ENCODE measurements around the gene RAP1A. TPM values are rescaled to one million over a fixed set of nuclear protein-coding genes. Genes with fewer than 3 reads are reported as not detected.

Gene RAP1A
- total RNA-seq, 1 experiment from 2014 or later, result 25.4 TPM

GRCh38 chr1:111591937-111592336 is 27.7 kb upstream of the RAP1A start:
- CTCF ChIA-PET, result interaction anchor here (1.6 kb wide), 1 partner anchor 20 kb away, joined by 7 read pairs; no protein-coding TSS in a partner anchor
- H3K27me3 Mint-ChIP-seq (ENCODE audit: low read depth), result no peaks in the 10 kb centered on the region
- H3K4me3 Mint-ChIP-seq, result no peak overlapping the region
- no peak overlapping the region for H3K27ac Mint-ChIP-seq
- ATAC-seq (no peak), DNase-seq (ENCODE audit: low spot score) (no peak)
- POLR2A ChIA-PET, result interaction anchor here (1.5 kb wide), 1 partner anchor 27 kb away, joined by 5 read pairs; no protein-coding TSS in a partner anchor
- H3K9me3 Mint-ChIP-seq, result no peaks in the 10 kb centered on the region
- TF ChIP-seq IRF2 (CRISPR knock-in tag; IDR thresholded peaks at IDR 0.05; ENCODE audit: borderline replicate concordance, low read depth) (no peak), NR1H2 (CRISPR knock-in tag; IDR thresholded peaks at IDR 0.05) (no peak), NFYB (CRISPR knock-in tag; conservative IDR thresholded peaks at IDR 0.05; ENCODE audit: low read depth) (no peak), SP1 (CRISPR knock-in tag; conservative IDR thresholded peaks at IDR 0.05) (no peak), ZSCAN18 (CRISPR knock-in tag; IDR thresholded peaks at IDR 0.05) (no peak), ARID4B (CRISPR knock-in tag; IDR thresholded peaks at IDR 0.05; ENCODE audit: borderline replicate concordance) (no peak), ZNF219 (CRISPR knock-in tag; IDR thresholded peaks at IDR 0.05; ENCODE audit: borderline replicate concordance) (no peak), MXD4 (CRISPR knock-in tag; IDR thresholded peaks at IDR 0.05; ENCODE audit: borderline replicate concordance) (no peak), ZNF671 (CRISPR knock-in tag; IDR thresholded peaks at IDR 0.05) (no peak), OVOL2 (CRISPR knock-in tag; IDR thresholded peaks at IDR 0.05; ENCODE audit: borderline replicate concordance) (no peak), CBFB (CRISPR knock-in tag; IDR thresholded peaks at IDR 0.05; ENCODE audit: low read depth) (no peak), NR3C1 (CRISPR knock-in tag; conservative IDR thresholded peaks at IDR 0.05; ENCODE audit: low read depth) (no peak)
- peaks cover 14% of the 10 kb centered on the region for H3K4me1 Mint-ChIP-seq
- H3K36me3 Mint-ChIP-seq, result no peaks in the 10 kb centered on the region

- ChIA-PET CTCF (interaction anchor here (0.8 to 1.6 kb wide), 7 partner anchors 8 to 147 kb away, joined by 3 to 8 read pairs (median 3); no protein-coding TSS in a partner anchor), POLR2A (interaction anchor here (0.7 to 1.5 kb wide), 2 partner anchors 7 to 26 kb away, joined by 5 to 12 read pairs; no protein-coding TSS in a partner anchor)
- no peaks in the 10 kb centered on the region for H3K27me3 Mint-ChIP-seq (ENCODE audit: low read depth)
- H3K9me3 Mint-ChIP-seq, result no peaks in the 10 kb centered on the region
- H3K4me1 Mint-ChIP-seq, result peaks cover 14% of the 10 kb centered on the region
- H3K27ac Mint-ChIP-seq, result no peak overlapping the region
- peak; percentile 87 for ATAC-seq
- TF ChIP-seq CTCF (IDR thresholded peaks at IDR 0.05), result no peak
- peak; percentile 21 for DNase-seq (ENCODE audit: low spot score)
- no peaks in the 10 kb centered on the region for H3K36me3 Mint-ChIP-seq
- no peak overlapping the region for H3K4me3 Mint-ChIP-seq
Observed at GRCh38 chr1:111592389-111593361, 26.9 kb upstream of the RAP1A start.
